HepG2 (cell line): Measurements from ENCODE around the gene RNASE11. TPM values are rescaled to one million over a fixed set of nuclear protein-coding genes. Genes with fewer than 3 reads are reported as not detected.
A peak's percentile ranks its signal among the peaks of the same experiment; 100 is the strongest.

ENCODE experiments used
- AGO1 ChIP-seq: fragments of 200-400 bp; formaldehyde crosslinking; IDR thresholded peaks from 2 replicates; pipeline ENCODE4 v1.6.1; 2017; ENCODE audit warnings: mild to moderate bottlenecking, low read depth, low read length, moderate library complexity; ENCODE audit not compliant: poor library complexity, severe bottlenecking
- ARNT ChIP-seq: fragments of 450-650 bp; IDR thresholded peaks from 2 replicates; pipeline ENCODE4 v1.6.1; 2017
- ATF6 ChIP-seq: sonication (generic); formaldehyde crosslinking; conservative IDR thresholded peaks from 2 replicates; pipeline ENCODE4 v1.4.0; 2020; ENCODE audit warnings: missing genetic modification reagents
- ETV5 ChIP-seq: IDR thresholded peaks from 2 replicates; pipeline ENCODE4 v1.6.1; 2018; ENCODE audit warnings: missing biosample characterization, missing genetic modification reagents, inconsistent platforms, borderline replicate concordance
- JDP2 ChIP-seq: sonication (generic); formaldehyde crosslinking; IDR thresholded peaks from 2 replicates; pipeline ENCODE4 v1.8.1; 2022; ENCODE audit warnings: missing genetic modification reagents, borderline replicate concordance
- KLF6 ChIP-seq: IDR thresholded peaks from 2 replicates; pipeline ENCODE4 v1.8.0; 2016; ENCODE audit warnings: missing biosample characterization, missing genetic modification reagents
- NCOA2 ChIP-seq: sonication (generic); formaldehyde crosslinking; IDR thresholded peaks from 2 replicates; pipeline ENCODE4 v1.8.0; 2022; ENCODE audit warnings: inconsistent platforms
- NFE2L1 ChIP-seq: sonication (generic); formaldehyde crosslinking; IDR thresholded peaks from 2 replicates; pipeline ENCODE4 v1.4.0; 2020; ENCODE audit warnings: missing genetic modification reagents, mild to moderate bottlenecking, borderline replicate concordance
- NFYB ChIP-seq: sonication (generic); formaldehyde crosslinking; IDR thresholded peaks from 2 replicates; pipeline ENCODE4 v1.4.0; 2020; ENCODE audit warnings: missing genetic modification reagents
- SKIL ChIP-seq: sonication (generic); formaldehyde crosslinking; IDR thresholded peaks from 2 replicates; pipeline ENCODE4 v1.8.0; 2022; ENCODE audit warnings: missing genetic modification reagents, mild to moderate bottlenecking, moderate library complexity, borderline replicate concordance
- XRCC5 ChIP-seq: fragments of 200-400 bp; formaldehyde crosslinking; optimal IDR thresholded peaks from 2 replicates; pipeline ENCODE3; 2017; ENCODE audit warnings: mild to moderate bottlenecking, low read length
- ZBTB39 ChIP-seq: sonication (generic); formaldehyde crosslinking; IDR thresholded peaks from 2 replicates; pipeline ENCODE4 v1.5.0; 2020; ENCODE audit warnings: missing genetic modification reagents
- ZFYVE20 ChIP-seq: sonication (generic); formaldehyde crosslinking; IDR thresholded peaks from 2 replicates; pipeline ENCODE4 v1.8.0; 2023; ENCODE audit warnings: low read depth, mild to moderate bottlenecking, moderate library complexity, missing genetic modification reagents, borderline replicate concordance
- ZNF484 ChIP-seq: sonication (generic); formaldehyde crosslinking; IDR thresholded peaks from 2 replicates; pipeline ENCODE4 v1.5.1; 2020; ENCODE audit warnings: mild to moderate bottlenecking, low read depth, missing genetic modification reagents, borderline replicate concordance
- ZNF543 ChIP-seq: sonication (generic); formaldehyde crosslinking; IDR thresholded peaks from 2 replicates; pipeline ENCODE4 v1.4.0; 2020; ENCODE audit warnings: mild to moderate bottlenecking, missing genetic modification reagents
- ZNF562 ChIP-seq: sonication (generic); formaldehyde crosslinking; IDR thresholded peaks from 2 replicates; pipeline ENCODE4 v1.8.0; 2022; ENCODE audit warnings: missing genetic modification reagents, borderline replicate concordance
- ZNF572 ChIP-seq: sonication (generic); formaldehyde crosslinking; IDR thresholded peaks from 2 replicates; pipeline ENCODE4 v1.5.1; 2020; ENCODE audit warnings: mild to moderate bottlenecking, missing genetic modification reagents
- ZNF713 ChIP-seq: sonication (generic); formaldehyde crosslinking; IDR thresholded peaks from 2 replicates; pipeline ENCODE4 v1.4.0; 2020; ENCODE audit warnings: mild to moderate bottlenecking, missing genetic modification reagents
- ZNF878 ChIP-seq: sonication (generic); formaldehyde crosslinking; IDR thresholded peaks from 2 replicates; pipeline ENCODE4 v1.8.1; 2023; ENCODE audit warnings: mild to moderate bottlenecking, missing genetic modification reagents, moderate library complexity
- polyA plus RNA-seq, 8 experiments: library from polyadenylated mRNA; depleted of rRNA in 3 of 8; stranded (reverse) in 7 of 8; unstranded in 1 of 8; fragments of >200 nt; fragmentation: Illumina TruSeq in 4 of 8; extraction: Trizol in 4 of 8; gene quantifications; 2 replicates each; pipeline versions ENCODE4 v1.2.1 to v1.2.3, GENCODE V29; 2011 to 2016; ENCODE audit warnings: low read depth in 4 of 8, missing spikeins in 1 of 8, mixed read lengths in 1 of 8; ENCODE audit not compliant: insufficient read depth in 1 of 8
- total RNA-seq, 5 experiments: library from RNA; depleted of rRNA; stranded (reverse); fragments of >200 nt; fragmentation: Illumina TruSeq; extraction: Trizol; gene quantifications; 2 replicates each; pipeline ENCODE4 v1.2.3, GENCODE V29; 2016; ENCODE audit warnings: low read depth in 1 of 5

Gene RNASE11
- total and polyA plus RNA-seq, 2 of the 13 experiments (the other 11 are each of a cell fraction or from before 2014, with no cell fraction given): not detected

- TF ChIP-seq ETV5 (CRISPR knock-in tag) (no peak), AGO1 (no peak), NFE2L1 (CRISPR knock-in tag) (no peak), NCOA2 (CRISPR knock-in tag) (peak; percentile 75), ARNT (no peak), ZFYVE20 (CRISPR knock-in tag) (no peak), ZNF878 (peak; percentile 90), XRCC5 (no peak), ZBTB39 (CRISPR knock-in tag) (peak; percentile 84; the same call in 1 of the 2 replicates), ZNF713 (CRISPR knock-in tag) (no peak), KLF6 (no peak; the same call in none of the 2 replicates), ZNF562 (CRISPR knock-in tag) (no peak), SKIL (CRISPR knock-in tag) (no peak), ZNF543 (CRISPR knock-in tag) (0 out of 2 replicates have a peak, but pooled peaks have one; percentile 51), JDP2 (CRISPR knock-in tag) (no peak; the same call in 1 of the 2 replicates), ZNF484 (CRISPR knock-in tag) (no peak), NFYB (CRISPR knock-in tag) (peak; percentile 23; the same call in 1 of the 2 replicates), ZNF572 (0 out of 2 replicates have a peak, but pooled peaks have one; percentile 87), ATF6 (CRISPR knock-in tag) (no peak; the same call in 1 of the 2 replicates)
Observed at GRCh38 chr14:20613094-20614037, 25.6 kb upstream of the RNASE11 start (continued).
